Neutrophil (primary cell): ENCODE data around the gene KIF3A.

Source experiments
- H3K27ac ChIP-seq: fragments of 200-600 bp; sonication (generic); 2 replicates; pipeline ENCODE4 v1.5.1; 2016; ENCODE audit warnings: mild to moderate bottlenecking, moderate library complexity
- H3K27me3 ChIP-seq: fragments of 200-600 bp; sonication (generic); 2 replicates; pipeline ENCODE4 v1.6.0; 2016; ENCODE audit warnings: mild to moderate bottlenecking
- H3K36me3 ChIP-seq: fragments of 200-600 bp; sonication (generic); 2 replicates; pipeline ENCODE4 v1.5.1; 2017
- H3K4me1 ChIP-seq, 2 experiments: fragments of 200-600 bp in 1 of 2; sonication (generic) in 1 of 2; 1 replicate in 1 of 2; 2 replicates in 1 of 2; pipeline versions ENCODE4 v1.5.1 to v1.6.1; 2013 to 2016; ENCODE audit warnings: low read depth in 1 of 2, low read length in 1 of 2, mild to moderate bottlenecking in 1 of 2, moderate library complexity in 1 of 2; ENCODE audit not compliant: control insufficient read depth in 1 of 2, insufficient read depth in 1 of 2
- H3K4me3 ChIP-seq, 2 experiments: fragments of 200-600 bp in 1 of 2; sonication (generic) in 1 of 2; 1 replicate in 1 of 2; 2 replicates in 1 of 2; pipeline ENCODE4 v1.5.1; 2013 to 2016; ENCODE audit warnings: low read depth in 1 of 2, low read length in 1 of 2, mild to moderate bottlenecking in 1 of 2, moderate library complexity in 1 of 2
- H3K9me3 ChIP-seq: fragments of 200-600 bp; sonication (generic); 2 replicates; pipeline ENCODE4 v1.5.1; 2016
- TF ChIP-seq, protein P1 (sequence below): fragments of 200-600 bp; sonication (generic); IDR thresholded peaks from 2 replicates; pipeline ENCODE4 v1.5.1; 2016; ENCODE audit warnings: antibody characterized with exemption

Gene KIF3A

DNA sequence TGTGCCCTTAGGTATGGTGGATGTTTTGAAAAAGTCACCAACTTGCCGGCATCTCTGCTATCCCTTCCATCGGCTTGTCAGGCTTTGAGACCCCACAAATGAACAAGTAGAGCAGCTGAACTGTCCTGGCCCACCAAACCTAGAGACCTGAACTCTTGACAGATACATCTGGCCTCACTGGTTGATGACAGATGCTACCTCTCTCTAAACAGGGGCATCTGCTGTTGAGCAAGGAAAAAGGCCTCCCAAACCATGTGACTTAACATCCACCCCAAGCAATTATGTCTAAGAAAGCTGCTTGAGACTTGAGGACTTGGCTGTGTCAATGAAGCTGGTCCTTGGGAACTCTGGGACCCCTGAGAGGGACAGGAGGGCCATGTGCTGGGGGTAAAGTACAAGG, 12.2 kb upstream of the KIF3A start:
- Histone ChIP-seq H3K4me3 (no peak overlapping the region), H3K36me3 (no peaks in the 10 kb centered on the region), H3K4me1 (peaks cover 3 to 7% of the 10 kb centered on the region in 2 experiments), H3K9me3 (no peaks in the 10 kb centered on the region), H3K27ac (no peak overlapping the region), H3K27me3 (peaks cover 92% of the 10 kb centered on the region)
- TF ChIP-seq, protein P1, sequence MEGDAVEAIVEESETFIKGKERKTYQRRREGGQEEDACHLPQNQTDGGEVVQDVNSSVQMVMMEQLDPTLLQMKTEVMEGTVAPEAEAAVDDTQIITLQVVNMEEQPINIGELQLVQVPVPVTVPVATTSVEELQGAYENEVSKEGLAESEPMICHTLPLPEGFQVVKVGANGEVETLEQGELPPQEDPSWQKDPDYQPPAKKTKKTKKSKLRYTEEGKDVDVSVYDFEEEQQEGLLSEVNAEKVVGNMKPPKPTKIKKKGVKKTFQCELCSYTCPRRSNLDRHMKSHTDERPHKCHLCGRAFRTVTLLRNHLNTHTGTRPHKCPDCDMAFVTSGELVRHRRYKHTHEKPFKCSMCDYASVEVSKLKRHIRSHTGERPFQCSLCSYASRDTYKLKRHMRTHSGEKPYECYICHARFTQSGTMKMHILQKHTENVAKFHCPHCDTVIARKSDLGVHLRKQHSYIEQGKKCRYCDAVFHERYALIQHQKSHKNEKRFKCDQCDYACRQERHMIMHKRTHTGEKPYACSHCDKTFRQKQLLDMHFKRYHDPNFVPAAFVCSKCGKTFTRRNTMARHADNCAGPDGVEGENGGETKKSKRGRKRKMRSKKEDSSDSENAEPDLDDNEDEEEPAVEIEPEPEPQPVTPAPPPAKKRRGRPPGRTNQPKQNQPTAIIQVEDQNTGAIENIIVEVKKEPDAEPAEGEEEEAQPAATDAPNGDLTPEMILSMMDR: no peak

DNA sequence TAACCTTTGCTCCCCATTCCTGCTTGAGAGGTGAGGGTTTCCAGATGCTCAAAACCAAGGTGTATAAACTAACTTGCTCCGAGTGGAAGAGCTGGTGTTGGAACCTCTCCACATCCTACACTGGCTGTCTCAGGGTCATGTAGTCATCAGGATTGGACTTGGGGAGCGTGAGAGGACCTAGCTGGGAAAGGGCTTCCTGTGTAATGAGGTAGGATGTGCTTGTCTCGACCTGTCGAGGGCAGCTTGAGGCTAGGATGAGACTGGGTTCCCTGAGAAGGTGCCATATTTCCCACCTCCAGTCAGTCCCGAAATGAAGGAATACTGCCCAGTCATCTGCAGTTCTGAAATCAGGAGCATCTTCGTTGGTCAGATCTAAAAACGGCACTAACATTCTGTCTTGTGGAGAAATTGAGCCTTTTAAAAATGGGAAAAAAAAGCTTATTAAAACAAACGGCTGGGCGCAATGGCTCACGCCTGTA, 11.2 kb upstream of the KIF3A start:
- no peak overlapping the region for H3K27ac ChIP-seq
- no peaks in the 10 kb centered on the region for H3K36me3 ChIP-seq
- no peak overlapping the region for H3K4me3 ChIP-seq
- H3K4me1 ChIP-seq: peaks cover 3 to 7% of the 10 kb centered on the region in 2 experiments
- H3K9me3 ChIP-seq: no peaks in the 10 kb centered on the region
- TF ChIP-seq, protein P1: no peak
- H3K27me3 ChIP-seq: peaks cover 98% of the 10 kb centered on the region

DNA sequence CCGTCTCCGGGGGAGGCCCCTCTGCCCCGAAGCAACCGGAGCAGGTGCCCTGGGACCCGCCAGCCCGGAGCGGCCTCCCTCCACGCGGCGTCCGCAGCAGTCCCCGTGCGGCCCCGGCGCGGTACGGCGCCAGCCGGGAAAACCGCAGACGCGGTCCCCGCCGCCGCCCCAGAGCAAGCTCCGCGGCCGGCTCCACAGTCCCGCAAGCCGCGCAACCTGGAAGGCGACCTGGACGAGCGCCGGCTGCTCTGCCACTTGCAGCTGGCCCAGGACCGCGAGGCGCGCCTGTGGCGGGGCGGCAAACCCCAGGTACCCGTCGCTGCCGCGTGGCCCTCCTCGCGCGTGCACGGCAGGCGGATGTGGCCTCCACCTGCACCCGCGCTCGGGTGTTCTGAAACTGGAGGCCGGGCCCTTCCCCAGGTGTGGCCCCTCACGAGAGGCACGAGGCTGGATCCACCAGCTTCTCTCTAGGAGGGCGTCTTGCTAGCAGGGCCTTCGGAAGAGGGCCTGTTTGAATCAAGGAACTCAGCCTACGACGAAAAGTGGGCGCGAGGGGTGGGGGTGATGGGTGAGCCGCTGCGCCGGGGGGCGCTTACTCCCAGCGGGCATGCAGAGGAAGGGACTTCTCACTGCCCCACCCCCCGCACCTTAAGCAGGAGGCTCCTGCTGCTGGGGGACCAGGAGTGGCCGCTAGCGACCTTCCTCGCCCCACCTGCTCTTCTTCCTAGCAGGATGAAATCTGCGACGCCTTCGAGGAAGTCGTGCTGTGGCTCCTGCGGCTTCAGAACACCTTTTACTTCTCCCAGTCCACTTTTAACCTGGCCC, 10.5 kb upstream of the KIF3A start:
- TF ChIP-seq, protein P1: no peak
- H3K4me3 ChIP-seq: no peak overlapping the region
- no peaks in the 10 kb centered on the region for H3K36me3 ChIP-seq
- H3K4me1 ChIP-seq: peaks cover 3 to 7% of the 10 kb centered on the region in 2 experiments
- H3K27me3 ChIP-seq: peaks cover 99% of the 10 kb centered on the region
- no peaks in the 10 kb centered on the region for H3K9me3 ChIP-seq
- H3K27ac ChIP-seq: no peak overlapping the region

DNA sequence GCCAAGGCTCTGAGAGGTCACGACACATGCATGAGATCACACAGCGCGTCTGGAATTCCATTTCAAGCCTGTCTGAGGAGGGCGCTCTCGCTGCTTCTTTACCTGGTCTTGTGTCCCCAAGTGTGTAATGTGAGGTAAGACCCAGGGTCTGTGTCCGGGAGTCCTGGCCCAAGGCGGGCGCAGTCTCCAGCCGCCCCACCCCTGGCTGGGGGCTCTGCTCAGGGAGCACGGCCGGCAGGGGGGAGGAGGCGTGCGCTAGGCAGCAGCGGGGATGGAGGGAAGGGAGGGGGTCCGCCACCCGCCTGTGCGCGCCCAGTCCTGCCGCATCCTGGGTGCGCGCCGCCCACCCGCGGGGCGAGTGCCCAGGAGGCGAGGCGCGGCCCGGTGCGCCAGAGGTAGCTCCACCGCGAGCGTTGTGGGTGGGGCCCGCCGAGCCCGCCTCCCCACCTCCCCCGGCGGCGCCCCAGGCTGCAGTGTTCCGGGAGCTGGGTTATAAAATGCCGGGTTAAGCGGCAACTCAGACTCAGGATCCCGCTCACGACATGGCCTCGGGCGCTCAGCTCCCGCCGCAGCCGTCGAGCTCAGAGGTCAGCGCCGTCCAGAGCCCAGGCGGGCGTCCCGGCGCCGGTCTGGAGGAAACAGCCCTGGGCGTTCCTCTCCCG, 9.7 kb upstream of the KIF3A start, which contains the start of gene CCNI2:
CCNI2 (plus strand) TSS at position 473 of the 662 bp plus-strand sequence; CDS start at position 543, 70 bp downstream.
- Histone ChIP-seq H3K36me3 (no peaks in the 10 kb centered on the region), H3K4me1 (peaks cover 3 to 7% of the 10 kb centered on the region in 2 experiments), H3K4me3 (no peak within 1 kb of the TSS), H3K27me3 (peaks cover 99% of the 10 kb centered on the region), H3K27ac (no peak within 1 kb of the TSS), H3K9me3 (no peaks in the 10 kb centered on the region)
- TF ChIP-seq, protein P1: no peak

DNA sequence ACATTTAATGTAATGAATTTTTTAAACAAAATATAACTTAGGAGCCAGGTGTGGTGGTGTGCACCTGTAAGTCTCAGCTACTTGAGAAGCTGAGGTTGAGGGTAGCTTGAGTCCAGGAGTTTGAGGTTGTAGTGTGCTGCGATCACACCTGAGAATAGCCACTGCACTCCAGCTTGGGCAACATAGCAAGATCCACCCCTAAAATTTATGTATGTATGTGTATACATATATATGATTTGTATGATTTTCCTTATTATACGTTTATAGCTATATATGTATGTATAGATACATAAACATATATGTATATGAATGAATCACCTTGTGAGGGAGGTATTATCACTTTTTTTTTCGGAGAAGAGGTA, 9.2 kb upstream of the KIF3A start:
- Histone ChIP-seq H3K36me3 (no peaks in the 10 kb centered on the region), H3K27me3 (peaks cover 100% of the 10 kb centered on the region), H3K27ac (no peak overlapping the region), H3K4me3 (no peak overlapping the region), H3K9me3 (no peaks in the 10 kb centered on the region), H3K4me1 (peaks cover 3 to 7% of the 10 kb centered on the region in 2 experiments)
- TF ChIP-seq, protein P1: no peak
